ENCODE data around the gene SHTN1.

Gene SHTN1

DNA sequence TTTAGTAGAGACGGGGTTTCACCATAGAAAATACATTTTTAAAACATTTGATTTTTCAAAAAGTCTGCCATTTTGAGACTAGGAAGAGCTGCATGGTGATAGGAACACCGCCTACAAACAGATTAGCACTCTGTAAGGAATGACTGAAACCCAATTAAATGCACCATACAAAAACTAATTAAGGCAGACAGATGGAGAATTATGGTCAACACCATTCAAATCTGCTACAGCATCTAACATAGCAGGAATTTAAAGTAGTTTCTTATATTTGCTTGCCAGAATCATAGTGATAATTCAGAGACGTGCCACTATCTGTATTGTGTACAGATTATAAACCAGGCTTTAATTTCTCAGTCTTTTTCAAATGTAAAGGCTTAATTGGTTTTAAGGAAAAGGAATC is 87.5 kb downstream of the SHTN1 start:
- no peak for DNase-seq (ENCODE audit: low read depth in 3 of 3, low spot score in 1 of 3)

GRCh38 chr10:116915340-116915739 is 89.6 kb downstream of the SHTN1 start:
- DNase-seq (ENCODE audit: low read depth in 3 of 3, low spot score in 1 of 3), result no peak

DNA sequence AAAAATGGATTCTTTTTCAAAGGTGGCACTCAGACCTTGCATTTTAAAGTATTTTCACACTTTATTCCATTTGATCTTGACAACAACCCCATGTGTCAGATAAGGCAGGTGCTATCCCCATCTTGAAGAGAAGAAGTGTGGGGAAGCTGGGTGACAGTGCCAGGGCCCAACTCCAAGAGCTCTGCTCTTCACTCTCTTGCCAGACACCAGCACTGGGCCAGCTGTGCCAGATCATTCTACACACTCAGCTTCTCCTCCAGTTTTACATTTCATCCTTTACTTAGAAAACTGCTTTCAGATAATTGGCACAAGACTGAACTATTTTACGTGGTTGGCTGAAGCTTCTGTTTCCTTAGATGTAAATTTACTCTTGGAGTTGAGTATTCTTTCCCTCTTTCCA is 91.3 kb downstream of the SHTN1 start:
- DNase-seq (ENCODE audit: low read depth in 3 of 3, low spot score in 1 of 3), result no peak

DNA sequence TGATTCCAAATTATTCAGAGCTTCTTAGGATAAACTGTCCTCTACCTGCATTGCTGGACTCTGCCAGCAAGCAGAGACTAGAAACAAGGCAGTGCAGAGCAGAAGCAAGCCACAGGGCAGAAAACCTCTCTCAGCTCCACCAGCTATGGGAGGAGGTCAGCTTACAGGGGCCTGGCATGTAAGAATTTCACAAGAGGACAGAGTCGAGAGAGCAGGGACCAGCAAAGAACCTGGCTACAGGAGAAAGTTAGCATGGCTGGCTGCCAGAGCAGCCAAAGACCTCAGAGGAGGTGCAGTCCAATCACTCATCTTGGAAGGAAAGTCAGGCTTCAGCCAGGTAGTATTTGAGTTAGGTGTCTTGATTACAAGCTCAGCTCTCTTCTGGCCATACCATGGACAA is 92.8 kb downstream of the SHTN1 start:
- DNase-seq (ENCODE audit: low read depth in 3 of 3, low spot score in 1 of 3), result no peak

- no peak for DNase-seq (ENCODE audit: low read depth in 3 of 3, low spot score in 1 of 3)
Measured at GRCh38 chr10:116910910-116911309, 94.1 kb downstream of the SHTN1 start.

DNA sequence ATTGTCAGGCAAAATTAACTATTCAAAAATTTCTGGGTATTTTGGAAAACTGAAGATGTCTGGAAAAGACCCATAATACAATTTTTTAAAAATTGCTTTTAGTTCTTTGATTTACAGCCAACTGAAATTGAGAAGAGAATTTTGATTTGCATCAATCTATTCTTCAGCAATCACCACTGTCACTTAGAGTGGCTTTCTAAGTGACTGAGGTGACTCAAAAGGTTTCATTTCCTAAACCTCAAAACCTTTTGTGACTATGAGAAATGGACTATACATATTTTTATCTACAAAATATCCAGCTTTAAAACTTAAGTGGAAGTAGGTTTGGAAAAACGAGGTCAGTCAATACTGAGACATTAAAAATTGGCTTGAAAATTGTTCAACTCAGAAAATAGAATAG is 95.7 kb downstream of the SHTN1 start:
- no peak for DNase-seq (ENCODE audit: low read depth in 3 of 3, low spot score in 1 of 3)

- DNase-seq (ENCODE audit: low read depth in 3 of 3, low spot score in 1 of 3), result no peak
Measured at GRCh38 chr10:116907245-116907987, 97.6 kb downstream of the SHTN1 start.

DNA sequence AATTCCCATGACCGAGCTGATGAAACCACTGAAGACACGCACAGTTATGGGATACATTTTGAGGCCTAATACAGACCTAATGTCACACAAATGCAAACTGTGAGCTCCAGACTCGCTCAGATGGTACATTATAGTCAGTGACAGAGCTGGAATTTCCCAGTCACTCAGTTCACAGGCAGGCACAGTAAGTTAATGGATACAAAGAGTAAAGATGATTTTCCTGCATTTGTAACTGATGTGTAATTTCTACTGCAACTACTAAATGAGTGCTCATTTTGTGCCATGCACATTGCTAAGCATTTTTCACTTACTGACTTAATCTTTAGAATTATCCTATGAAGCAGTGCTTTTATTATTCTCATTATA is 99.2 kb downstream of the SHTN1 start:
- no peak for DNase-seq (ENCODE audit: low read depth in 3 of 3, low spot score in 1 of 3)

- no peak for DNase-seq (ENCODE audit: low read depth in 3 of 3, low spot score in 1 of 3)
Measured at GRCh38 chr10:116899626-116900025, 105.4 kb downstream of the SHTN1 start.

- no peak for DNase-seq (ENCODE audit: low read depth in 3 of 3, low spot score in 1 of 3)
Measured at GRCh38 chr10:116893686-116894037, 111.3 kb downstream of the SHTN1 start.

GRCh38 chr10:116892907-116893685 is 111.9 kb downstream of the SHTN1 start:
- no peak for DNase-seq (ENCODE audit: low read depth in 3 of 3, low spot score in 1 of 3)

DNA sequence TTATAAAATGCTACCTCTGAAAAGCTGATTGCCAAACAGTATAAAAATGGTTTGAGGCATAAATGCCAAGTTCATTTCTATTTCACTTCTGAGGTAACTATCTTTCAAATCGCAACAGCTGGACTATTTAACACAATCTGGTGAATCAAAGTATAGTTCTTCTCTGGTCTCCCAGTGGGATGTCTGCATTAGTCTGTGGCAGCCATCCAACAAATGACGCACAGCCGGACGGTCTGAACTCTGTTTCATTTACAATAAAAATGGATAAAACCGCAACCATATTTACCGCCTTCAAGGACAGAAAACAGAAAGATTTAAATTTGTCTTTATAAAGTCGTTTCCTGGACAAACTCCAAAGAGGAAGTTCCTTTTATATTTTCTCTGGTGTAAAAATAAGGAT is 113.8 kb downstream of the SHTN1 start:
- DNase-seq (ENCODE audit: low read depth in 3 of 3, low spot score in 1 of 3), result no peak

DNA sequence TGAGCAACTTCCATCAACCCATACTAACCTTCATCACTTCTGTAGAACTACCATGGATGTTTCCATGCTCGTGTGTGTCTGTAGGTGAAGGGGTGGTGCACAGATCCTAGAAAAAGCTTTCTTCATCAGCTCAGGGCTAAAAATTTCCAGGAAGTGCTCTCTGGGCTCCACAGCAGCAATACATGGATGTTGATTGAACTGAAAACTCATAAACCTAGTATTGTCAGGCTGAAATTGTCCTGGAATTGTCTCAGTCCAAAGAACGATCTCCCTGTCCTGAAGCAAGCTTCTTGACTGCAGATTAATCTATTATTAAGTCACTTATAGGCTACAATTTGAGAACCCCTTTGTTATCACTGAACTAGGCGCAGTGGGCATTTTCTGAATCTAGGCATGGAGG is 115.9 kb downstream of the SHTN1 start:
- DNase-seq (ENCODE audit: low read depth in 3 of 3, low spot score in 1 of 3), result no peak

- DNase-seq (ENCODE audit: low read depth in 3 of 3, low spot score in 1 of 3), result no peak
Measured at GRCh38 chr10:116888380-116889055, 116.5 kb downstream of the SHTN1 start.

DNA sequence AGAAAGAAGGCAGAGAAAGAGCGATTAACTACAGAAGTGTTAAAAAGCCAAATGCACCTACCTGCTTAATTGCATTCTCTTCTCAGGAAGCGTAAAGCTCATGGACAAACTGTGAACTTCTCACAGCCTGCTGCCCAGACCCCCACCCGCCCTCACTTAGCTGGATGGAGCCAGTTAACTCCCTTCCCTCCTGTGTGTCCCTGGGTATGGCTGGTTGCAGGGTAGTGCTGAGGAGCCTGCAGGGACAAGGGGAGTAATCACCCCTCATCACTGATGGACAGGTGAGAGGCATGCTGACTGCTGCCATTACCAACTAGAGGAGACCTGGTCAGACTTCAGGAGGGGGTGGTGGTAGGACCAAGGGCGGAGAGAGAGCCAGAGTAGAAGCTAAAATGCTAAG is 118.2 kb downstream of the SHTN1 start:
- no peak for DNase-seq (ENCODE audit: low read depth in 3 of 3, low spot score in 1 of 3)

- no peak for DNase-seq (ENCODE audit: low read depth in 3 of 3, low spot score in 1 of 3)
Measured at GRCh38 chr10:116882639-116883038, 122.3 kb downstream of the SHTN1 start.

GRCh38 chr10:116880716-116881482 is 124.1 kb downstream of the SHTN1 start:
- DNase-seq (ENCODE audit: low read depth in 3 of 3, low spot score in 1 of 3), result no peak

DNA sequence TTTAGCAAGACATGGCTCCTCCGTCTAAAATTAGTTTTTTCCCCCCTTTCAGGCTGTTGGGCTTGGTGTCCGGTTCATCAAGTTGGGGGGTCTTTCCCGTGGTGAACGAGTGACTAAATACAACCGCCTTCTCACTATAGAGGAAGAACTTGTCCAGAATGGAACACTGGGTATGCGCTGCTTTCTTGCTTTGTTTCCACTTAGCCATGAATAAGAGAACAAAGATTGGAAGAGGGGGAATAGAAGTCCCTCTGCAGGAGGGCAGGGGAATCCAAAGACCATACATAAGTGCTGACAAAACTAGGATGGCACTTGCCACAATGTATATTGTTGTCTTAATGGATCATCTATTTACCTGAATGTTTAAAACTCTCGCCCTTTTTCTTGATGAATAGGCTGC is 125.2 kb downstream of the SHTN1 start:
- no peak for DNase-seq (ENCODE audit: low read depth in 3 of 3, low spot score in 1 of 3)

- no peak for DNase-seq (ENCODE audit: low read depth in 3 of 3, low spot score in 1 of 3)
Measured at GRCh38 chr10:116878123-116878522, 126.9 kb downstream of the SHTN1 start.

DNA sequence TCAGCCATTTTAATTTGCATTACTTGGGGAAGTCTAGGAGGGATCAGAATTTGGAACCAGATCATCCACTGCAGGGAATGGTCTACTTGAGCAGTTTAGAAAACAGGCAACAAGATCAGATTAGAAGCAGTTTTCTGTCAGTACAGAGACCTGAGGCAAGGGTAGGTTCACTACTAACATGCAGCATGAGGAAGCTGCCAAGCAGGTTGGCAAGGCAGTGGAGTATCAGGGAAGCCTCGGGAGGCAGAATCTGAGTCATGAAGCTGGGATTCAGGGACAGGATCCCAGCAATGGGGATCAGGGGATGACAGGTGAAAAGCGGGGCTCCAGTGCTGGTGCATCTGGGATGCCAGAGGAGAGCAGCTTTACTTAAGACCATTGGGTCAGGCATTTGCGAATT is 127.6 kb downstream of the SHTN1 start:
- DNase-seq (ENCODE audit: low read depth in 3 of 3, low spot score in 1 of 3), result no peak

- no peak for DNase-seq (ENCODE audit: low read depth in 3 of 3, low spot score in 1 of 3)
Measured at GRCh38 chr10:116875897-116876296, 129.1 kb downstream of the SHTN1 start.

DNA sequence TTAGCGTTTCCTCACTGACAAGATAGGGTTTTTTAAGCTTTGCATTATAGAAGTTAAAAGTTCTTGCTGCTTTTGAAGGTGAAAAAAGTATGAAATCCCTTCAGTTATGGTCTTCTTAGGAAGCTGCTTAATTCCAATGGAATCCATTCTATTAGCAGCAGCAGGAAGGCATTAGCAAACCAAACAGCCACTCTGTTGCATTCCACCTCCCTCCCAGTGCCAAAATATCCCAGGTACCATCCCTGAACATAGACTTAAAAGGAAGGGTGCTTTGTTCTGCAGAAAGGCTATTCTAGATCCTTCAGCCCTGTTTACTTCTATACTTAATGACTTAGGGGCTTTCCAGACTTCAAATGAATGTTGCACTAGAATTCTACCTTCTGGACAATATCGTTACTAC is 131.9 kb downstream of the SHTN1 start:
- no peak for DNase-seq (ENCODE audit: low read depth in 3 of 3, low spot score in 1 of 3)

Measured in stimulated activated CD4-positive, alpha-beta T cell treated with anti-CD3 and anti-CD28 coated beads, TNF-alpha, amount 100 ng/mL, for 1 hour (primary cell).